ENCODE measurements around the gene C1QTNF8.

GRCh38 chr16:1068451-1068850 is 27.6 kb downstream of the C1QTNF8 start:
- TF ChIP-seq, protein P1, sequence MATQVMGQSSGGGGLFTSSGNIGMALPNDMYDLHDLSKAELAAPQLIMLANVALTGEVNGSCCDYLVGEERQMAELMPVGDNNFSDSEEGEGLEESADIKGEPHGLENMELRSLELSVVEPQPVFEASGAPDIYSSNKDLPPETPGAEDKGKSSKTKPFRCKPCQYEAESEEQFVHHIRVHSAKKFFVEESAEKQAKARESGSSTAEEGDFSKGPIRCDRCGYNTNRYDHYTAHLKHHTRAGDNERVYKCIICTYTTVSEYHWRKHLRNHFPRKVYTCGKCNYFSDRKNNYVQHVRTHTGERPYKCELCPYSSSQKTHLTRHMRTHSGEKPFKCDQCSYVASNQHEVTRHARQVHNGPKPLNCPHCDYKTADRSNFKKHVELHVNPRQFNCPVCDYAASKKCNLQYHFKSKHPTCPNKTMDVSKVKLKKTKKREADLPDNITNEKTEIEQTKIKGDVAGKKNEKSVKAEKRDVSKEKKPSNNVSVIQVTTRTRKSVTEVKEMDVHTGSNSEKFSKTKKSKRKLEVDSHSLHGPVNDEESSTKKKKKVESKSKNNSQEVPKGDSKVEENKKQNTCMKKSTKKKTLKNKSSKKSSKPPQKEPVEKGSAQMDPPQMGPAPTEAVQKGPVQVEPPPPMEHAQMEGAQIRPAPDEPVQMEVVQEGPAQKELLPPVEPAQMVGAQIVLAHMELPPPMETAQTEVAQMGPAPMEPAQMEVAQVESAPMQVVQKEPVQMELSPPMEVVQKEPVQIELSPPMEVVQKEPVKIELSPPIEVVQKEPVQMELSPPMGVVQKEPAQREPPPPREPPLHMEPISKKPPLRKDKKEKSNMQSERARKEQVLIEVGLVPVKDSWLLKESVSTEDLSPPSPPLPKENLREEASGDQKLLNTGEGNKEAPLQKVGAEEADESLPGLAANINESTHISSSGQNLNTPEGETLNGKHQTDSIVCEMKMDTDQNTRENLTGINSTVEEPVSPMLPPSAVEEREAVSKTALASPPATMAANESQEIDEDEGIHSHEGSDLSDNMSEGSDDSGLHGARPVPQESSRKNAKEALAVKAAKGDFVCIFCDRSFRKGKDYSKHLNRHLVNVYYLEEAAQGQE (IDR thresholded peaks at IDR 0.05; ENCODE audit: insufficient replicate concordance, low read depth), result no peak
- no peak for TF ChIP-seq CTCF (IDR thresholded peaks at IDR 0.05; ENCODE audit: insufficient read depth, low read length)
